ACC112 (cell line): ENCODE data around the gene ABHD13.
"Not testable (repeated sequence)": the region's sequence is repeated elsewhere in the genome, so short reads cannot be mapped to it uniquely, and the experiment has no call there.

ENCODE experiments used
- H2AFZ ChIP-seq: fragments of 200-600 bp; sonication (generic); one replicate; pipeline ENCODE4 v1.6.0; 2017; ENCODE audit warnings: antibody characterized with exemption, low read length; ENCODE audit not compliant: unreplicated experiment
- H3K27ac ChIP-seq: fragments of 200-600 bp; sonication (generic); 2 replicates; pipeline ENCODE4 v1.5.1; 2014; ENCODE audit warnings: low read depth, mild to moderate bottlenecking, antibody characterized with exemption, low read length, moderate library complexity
- H3K27me3 ChIP-seq: fragments of 200-600 bp; sonication (generic); 2 replicates; pipeline ENCODE4 v1.6.1; 2014; ENCODE audit warnings: mild to moderate bottlenecking, antibody characterized with exemption, low read length, moderate library complexity, mixed read lengths; ENCODE audit not compliant: insufficient read depth
- H3K36me3 ChIP-seq: fragments of 200-600 bp; sonication (generic); 2 replicates; pipeline ENCODE4 v1.6.1; 2016; ENCODE audit warnings: mild to moderate bottlenecking, antibody characterized with exemption, low read length, moderate library complexity, mixed read lengths; ENCODE audit not compliant: insufficient read depth
- H3K4me1 ChIP-seq: fragments of 200-600 bp; sonication (generic); one replicate; pipeline ENCODE4 v1.6.1; 2016; ENCODE audit warnings: low read length, mixed read lengths; ENCODE audit not compliant: insufficient read depth, unreplicated experiment, control insufficient read depth
- H3K4me3 ChIP-seq: fragments of 200-600 bp; sonication (generic); 2 replicates; pipeline ENCODE4 v1.5.1; 2014; ENCODE audit warnings: mild to moderate bottlenecking, low read depth, low read length
- H3K79me2 ChIP-seq: fragments of 200-600 bp; sonication (generic); one replicate; pipeline ENCODE4 v1.6.0; 2016; ENCODE audit warnings: low read length; ENCODE audit not compliant: control insufficient read depth, unreplicated experiment, insufficient read depth

Gene ABHD13

GRCh38 chr13:108195146-108195545 lies 23.0 kb upstream of the ABHD13 start:
- peaks cover 10% of the 10 kb centered on the region for H3K27me3 ChIP-seq
- no peak overlapping the region for H3K27ac ChIP-seq
- H2AFZ ChIP-seq: no peak overlapping the region

GRCh38 chr13:108195861-108196260 lies 22.3 kb upstream of the ABHD13 start:
- Histone ChIP-seq H3K4me1 (no peaks in the 10 kb centered on the region), H3K27me3 (peaks cover 6% of the 10 kb centered on the region), H3K4me3 (no peak overlapping the region), H2AFZ (no peak overlapping the region), H3K27ac (no peak overlapping the region), H3K79me2 (no peaks in the 10 kb centered on the region), H3K36me3 (no peaks in the 10 kb centered on the region)

More at GRCh38 chr13:108195146-108195545, 23.0 kb upstream of the ABHD13 start:
- H3K4me3 ChIP-seq: no peak overlapping the region
- H3K36me3 ChIP-seq: no peaks in the 10 kb centered on the region
- H3K79me2 ChIP-seq: no peaks in the 10 kb centered on the region
- H3K4me1 ChIP-seq: no peaks in the 10 kb centered on the region

- Histone ChIP-seq H3K4me3 (no peak overlapping the region), H3K4me1 (no peaks in the 10 kb centered on the region), H3K79me2 (no peaks in the 10 kb centered on the region)
These were observed 17.3 kb upstream of the ABHD13 start for GRCh38 chr13:108200781-108201398.

GRCh38 chr13:108210551-108210950 lies 7.6 kb upstream of the ABHD13 start:
- Histone ChIP-seq H3K79me2 (no peaks in the 10 kb centered on the region), H3K27me3 (no peaks in the 10 kb centered on the region), H3K36me3 (0 out of 2 replicates have a peak, but pooled peaks cover 6% of the 10 kb centered on the region), H2AFZ (no peak overlapping the region), H3K27ac (no peak overlapping the region), H3K4me3 (no peak overlapping the region), H3K4me1 (peaks cover 8% of the 10 kb centered on the region)

More at GRCh38 chr13:108200781-108201398, 17.3 kb upstream of the ABHD13 start:
- Histone ChIP-seq H3K36me3 (no peaks in the 10 kb centered on the region), H2AFZ (no peak overlapping the region), H3K27ac (no peak overlapping the region), H3K27me3 (peaks cover 6% of the 10 kb centered on the region)

- peaks cover 17% of the 10 kb centered on the region for H3K4me1 ChIP-seq
- H3K4me3 ChIP-seq: no peak overlapping the region
- peaks cover 15% of the 10 kb centered on the region for H3K79me2 ChIP-seq
- H3K27ac ChIP-seq: no peak overlapping the region
- 0 out of 2 replicates have a peak, but pooled peaks cover 6% of the 10 kb centered on the region for H3K36me3 ChIP-seq
- H2AFZ ChIP-seq: no peak overlapping the region
- H3K27me3 ChIP-seq: no peaks in the 10 kb centered on the region
These were observed 5.3 kb upstream of the ABHD13 start for GRCh38 chr13:108212886-108213285.

GRCh38 chr13:108213946-108214345 lies 4.2 kb upstream of the ABHD13 start:
- peaks cover 23% of the 10 kb centered on the region for H3K79me2 ChIP-seq
- H3K36me3 ChIP-seq: 0 out of 2 replicates have a peak, but pooled peaks cover 6% of the 10 kb centered on the region
- H3K27ac ChIP-seq: no peak overlapping the region
- H2AFZ ChIP-seq: no peak overlapping the region
- peak overlapping the region; percentile 75 for H3K4me3 ChIP-seq
- H3K4me1 ChIP-seq: peaks cover 17% of the 10 kb centered on the region
- H3K27me3 ChIP-seq: no peaks in the 10 kb centered on the region

- Histone ChIP-seq H3K4me1 (peaks cover 22% of the 10 kb centered on the region), H2AFZ (no peak overlapping the region), H3K27ac (no peak overlapping the region), H3K4me3 (peak overlapping the region; percentile 75), H3K27me3 (no peaks in the 10 kb centered on the region), H3K36me3 (0 out of 2 replicates have a peak, but pooled peaks cover 6% of the 10 kb centered on the region), H3K79me2 (peaks cover 30% of the 10 kb centered on the region)
These were observed 3.5 kb upstream of the ABHD13 start for GRCh38 chr13:108214441-108215271.

- Histone ChIP-seq H3K36me3 (0 out of 2 replicates have a peak, but pooled peaks cover 6% of the 10 kb centered on the region), H3K4me3 (peak within 1 kb of the TSS; percentile 75), H2AFZ (peak within 1 kb of the TSS; percentile 81), H3K4me1 (peaks cover 24% of the 10 kb centered on the region), H3K79me2 (peaks cover 38% of the 10 kb centered on the region), H3K27me3 (no peaks in the 10 kb centered on the region), H3K27ac (no peak within 1 kb of the TSS)
These were observed 2.8 kb upstream of the ABHD13 start, which contains the start of gene LIG4 for GRCh38 chr13:108215436-108215835. Gene LIG4, minus strand, starts transcription at chr13:108215536. Its CDS starts 4,268 bp downstream, at chr13:108211268.

- Histone ChIP-seq H3K4me3 (peak overlapping the region; percentile 90), H2AFZ (peak overlapping the region; percentile 97), H3K79me2 (peaks cover 50% of the 10 kb centered on the region), H3K4me1 (peaks cover 24% of the 10 kb centered on the region), H3K27ac (peak overlapping the region; percentile 53; the same call in 1 of the 2 replicates)
- H3K36me3 ChIP-seq, H3K27me3 ChIP-seq: not testable (repeated sequence)
These were observed 717 bp upstream of the ABHD13 start for GRCh38 chr13:108217307-108218043.

- H3K27ac ChIP-seq: no peak overlapping the region
- no peak overlapping the region for H2AFZ ChIP-seq
- H3K27me3 ChIP-seq: no peaks in the 10 kb centered on the region
- H3K4me1 ChIP-seq: peaks cover 16% of the 10 kb centered on the region
- peak overlapping the region; percentile 90; the same call in 1 of the 2 replicates for H3K4me3 ChIP-seq
- H3K79me2 ChIP-seq: peaks cover 59% of the 10 kb centered on the region
- H3K36me3 ChIP-seq: no peaks in the 10 kb centered on the region
These were observed 1.8 kb downstream of the ABHD13 start for GRCh38 chr13:108220041-108220440.
